WTC11 (cell line): Measurements from ENCODE around the gene RPL36A. TPM values are rescaled to one million over a fixed set of nuclear protein-coding genes. Genes with fewer than 3 reads are reported as not detected.

Source experiments
- ATAC-seq: fragments of 200-7000 bp; cut with Tn5 transposase; 2 replicates; pipeline ENCODE4 v1.10.0; 2021; ENCODE audit warnings: mild to moderate bottlenecking, moderate library complexity
- CTCF ChIA-PET: fragments of 300-600 bp; sonication (Branson Sonifier 250); formaldehyde crosslinking; loops from one replicate; lab custom pipeline; 2021; ENCODE audit warnings: antibody characterized with exemption; lab: Charles Lee
- POLR2A ChIA-PET: fragments of 350-600 bp; sonication (Branson Sonifier 250); formaldehyde crosslinking; loops from one replicate; lab custom pipeline; 2021; ENCODE audit warnings: antibody characterized with exemption; lab: Charles Lee
- DNase-seq: peaks from one replicate; pipeline ENCODE4 v3.0.0; 2021; ENCODE audit warnings: low spot score
- H3K27ac Mint-ChIP-seq: 2 replicates; pipeline ENCODE4 v1.8.0; 2021; ENCODE audit warnings: mixed read lengths
- H3K27me3 Mint-ChIP-seq: 2 replicates; pipeline ENCODE4 v1.8.0; 2021; ENCODE audit warnings: low read depth, mild to moderate bottlenecking, moderate library complexity, mixed read lengths
- H3K36me3 Mint-ChIP-seq: 2 replicates; pipeline ENCODE4 v1.8.0; 2021; ENCODE audit warnings: mixed read lengths
- H3K4me1 Mint-ChIP-seq: 2 replicates; pipeline ENCODE4 v1.8.0; 2022; ENCODE audit warnings: mixed read lengths
- H3K4me3 Mint-ChIP-seq: 2 replicates; pipeline ENCODE4 v1.8.0; 2021; ENCODE audit warnings: mild to moderate bottlenecking, moderate library complexity, mixed read lengths
- H3K9me3 Mint-ChIP-seq: 2 replicates; pipeline ENCODE4 v1.8.0; 2021; ENCODE audit warnings: mixed read lengths
- ATF2 ChIP-seq: sonication (generic); formaldehyde crosslinking; IDR thresholded peaks from 2 replicates; pipeline ENCODE4 v1.8.1; 2022; ENCODE audit warnings: low read depth, missing genetic modification reagents, borderline replicate concordance
- total RNA-seq: library from RNA; stranded (reverse); gene quantifications from 3 replicates; pipeline ENCODE4 v1.2.3, GENCODE V29; 2021

The RPL36A gene
- total RNA-seq, 1 experiment from 2014 or later: 320 TPM

GRCh38 chrX:101442085-101442484 lies 51.3 kb downstream of the RPL36A start:
- H3K4me3 Mint-ChIP-seq: no peak overlapping the region
- peaks cover 49% of the 10 kb centered on the region for H3K36me3 Mint-ChIP-seq
- H3K27me3 Mint-ChIP-seq: no peaks in the 10 kb centered on the region
- ChIA-PET POLR2A (no interaction called here), CTCF (no interaction called here)
- no peak for DNase-seq
- peaks cover 17% of the 10 kb centered on the region; the same call in 1 of the 2 replicates for H3K9me3 Mint-ChIP-seq
- no peaks in the 10 kb centered on the region for H3K4me1 Mint-ChIP-seq
- H3K27ac Mint-ChIP-seq: no peak overlapping the region
- TF ChIP-seq ATF2 (CRISPR knock-in tag): no peak
- TF ChIP-seq, all 79 proteins: peak for 0
- ATAC-seq: no peak

Other genes with a start within 250 kb of the RPL36A start
- gene DRP2, start 171.2 kb upstream of the RPL36A start, total RNA-seq: 0.30 to 0.52 TPM (median 0.39 TPM) in 3 replicates
- 0.11 to 0.17 TPM in 2 of 3 replicates, not detected in the other for gene TAF7L, start 99.7 kb upstream of the RPL36A start, total RNA-seq
- gene TIMM8A, start 42.3 kb upstream of the RPL36A start, total RNA-seq: 25.6 to 31.8 TPM (median 28.9 TPM) in 3 replicates
- gene BTK, start 4.8 kb upstream of the RPL36A start, total RNA-seq: 0.66 to 1.1 TPM (median 0.74 TPM) in 3 replicates
- 39.4 to 44.9 TPM (median 44.7 TPM) in 3 replicates for gene GLA, start 16.9 kb downstream of the RPL36A start, total RNA-seq
- 61.2 to 70.9 TPM (median 65.8 TPM) in 3 replicates for gene HNRNPH2, start 17.2 kb downstream of the RPL36A start, total RNA-seq
- gene ARMCX4, start 94.4 kb downstream of the RPL36A start, total RNA-seq: 13.9 to 15.2 TPM (median 14.5 TPM) in 3 replicates
- 23.6 to 27.4 TPM (median 23.7 TPM) in 3 replicates for gene ARMCX1, start 159.5 kb downstream of the RPL36A start, total RNA-seq
- gene ARMCX6, start 227.0 kb downstream of the RPL36A start, total RNA-seq: 27.0 to 30.3 TPM (median 28.4 TPM) in 3 replicates
- gene ARMCX3, start 232.1 kb downstream of the RPL36A start, total RNA-seq: 17.0 to 21.2 TPM (median 18.3 TPM) in 3 replicates